Measurements from ENCODE around the gene EPHA3. TPM values are rescaled to one million over a fixed set of nuclear protein-coding genes. Genes with fewer than 3 reads are reported as not detected.

EPHA3 gene
- total RNA-seq, 1 donor from 2014 or later, result 24.6 TPM

GRCh38 chr3:89072642-89073041 is 34.8 kb upstream of the EPHA3 start:
- Mint-ChIP-seq H3K4me3 (no peak overlapping the region), H3K4me1 (peaks cover 7% of the 10 kb centered on the region), H3K9me3 (peaks cover 14% of the 10 kb centered on the region), H3K27ac (ENCODE audit: unreplicated experiment) (no peak overlapping the region), H3K36me3 (ENCODE audit: low read depth) (peaks cover 10% of the 10 kb centered on the region), H3K27me3 (ENCODE audit: low read depth) (no peaks in the 10 kb centered on the region)
- no peak for DNase-seq (ENCODE audit: low read depth, low spot score)
- no peak for TF ChIP-seq CTCF (conservative IDR thresholded peaks at IDR 0.05)

GRCh38 chr3:89079944-89080343 is 27.5 kb upstream of the EPHA3 start:
- no peaks in the 10 kb centered on the region for H3K4me1 Mint-ChIP-seq
- H3K9me3 Mint-ChIP-seq, result peaks cover 11% of the 10 kb centered on the region
- no peak overlapping the region for H3K4me3 Mint-ChIP-seq
- TF ChIP-seq CTCF (conservative IDR thresholded peaks at IDR 0.05), result no peak
- DNase-seq (ENCODE audit: low read depth, low spot score), result no peak
- H3K27ac Mint-ChIP-seq (ENCODE audit: unreplicated experiment), result no peak overlapping the region
- no peaks in the 10 kb centered on the region for H3K27me3 Mint-ChIP-seq (ENCODE audit: low read depth)
- peaks cover 7% of the 10 kb centered on the region for H3K36me3 Mint-ChIP-seq (ENCODE audit: low read depth)

GRCh38 chr3:89087851-89088250 is 19.6 kb upstream of the EPHA3 start:
- Mint-ChIP-seq H3K9me3 (peaks cover 3% of the 10 kb centered on the region), H3K4me3 (no peak overlapping the region), H3K4me1 (peaks cover 5% of the 10 kb centered on the region), H3K27me3 (ENCODE audit: low read depth) (no peaks in the 10 kb centered on the region), H3K36me3 (ENCODE audit: low read depth) (no peaks in the 10 kb centered on the region), H3K27ac (ENCODE audit: unreplicated experiment) (no peak overlapping the region)
- TF ChIP-seq CTCF (conservative IDR thresholded peaks at IDR 0.05), result no peak
- DNase-seq (ENCODE audit: low read depth, low spot score), result no peak

- no peaks in the 10 kb centered on the region for H3K36me3 Mint-ChIP-seq (ENCODE audit: low read depth)
- TF ChIP-seq CTCF (conservative IDR thresholded peaks at IDR 0.05), result no peak
- no peak overlapping the region for H3K27ac Mint-ChIP-seq (ENCODE audit: unreplicated experiment)
- DNase-seq (ENCODE audit: low read depth, low spot score), result no peak
- no peaks in the 10 kb centered on the region for H3K27me3 Mint-ChIP-seq (ENCODE audit: low read depth)
- H3K4me3 Mint-ChIP-seq, result no peak overlapping the region
- peaks cover 10% of the 10 kb centered on the region for H3K4me1 Mint-ChIP-seq
- peaks cover 3% of the 10 kb centered on the region for H3K9me3 Mint-ChIP-seq
Measured at GRCh38 chr3:89098173-89098572, 9.2 kb upstream of the EPHA3 start.

GRCh38 chr3:89098964-89099585 is 8.3 kb upstream of the EPHA3 start:
- H3K27ac Mint-ChIP-seq (ENCODE audit: unreplicated experiment), result no peak overlapping the region

More at GRCh38 chr3:89098964-89099585, 8.3 kb upstream of the EPHA3 start:
- TF ChIP-seq CTCF (conservative IDR thresholded peaks at IDR 0.05), result peak; percentile 98
- Mint-ChIP-seq H3K9me3 (peaks cover 3% of the 10 kb centered on the region), H3K27me3 (ENCODE audit: low read depth) (no peaks in the 10 kb centered on the region), H3K36me3 (ENCODE audit: low read depth) (no peaks in the 10 kb centered on the region), H3K4me3 (no peak overlapping the region), H3K4me1 (peaks cover 10% of the 10 kb centered on the region)
- DNase-seq (ENCODE audit: low read depth, low spot score), result peak; percentile 36

All from neural crest cell (in vitro differentiated cells).